HepG2 (cell line): ENCODE results near the gene ADGRL1. TPM values are rescaled to one million over a fixed set of nuclear protein-coding genes. Genes with fewer than 3 reads are reported as not detected.

Experiments
- CCAR2 ChIP-seq: fragments of 200-400 bp; formaldehyde crosslinking; optimal IDR thresholded peaks from 2 replicates; pipeline ENCODE3; 2018; ENCODE audit warnings: low read depth, mild to moderate bottlenecking, low read length, moderate library complexity
- HNRNPL ChIP-seq: fragments of 200-400 bp; formaldehyde crosslinking; IDR thresholded peaks from 2 replicates; pipeline ENCODE4 v1.6.1; 2017; ENCODE audit warnings: mild to moderate bottlenecking, low read depth, low read length
- KDM2A ChIP-seq: sonication (generic); formaldehyde crosslinking; IDR thresholded peaks from 2 replicates; pipeline ENCODE4 v1.4.0; 2020; ENCODE audit warnings: low read depth, missing genetic modification reagents, borderline replicate concordance
- RFXANK ChIP-seq: IDR thresholded peaks from 2 replicates; pipeline ENCODE4 v1.6.1; 2016
- ZNF205 ChIP-seq: IDR thresholded peaks from 2 replicates; pipeline ENCODE4 v1.6.1; 2018; ENCODE audit warnings: missing biosample characterization, missing genetic modification reagents
- polyA plus RNA-seq, 8 experiments: library from polyadenylated mRNA; depleted of rRNA in 3 of 8; stranded (reverse) in 7 of 8; unstranded in 1 of 8; fragments of >200 nt; fragmentation: Illumina TruSeq in 4 of 8; extraction: Trizol in 4 of 8; gene quantifications; 2 replicates each; pipeline versions ENCODE4 v1.2.1 to v1.2.3, GENCODE V29; 2011 to 2016; ENCODE audit warnings: low read depth in 4 of 8, missing spikeins in 1 of 8, mixed read lengths in 1 of 8; ENCODE audit not compliant: insufficient read depth in 1 of 8
- total RNA-seq, 5 experiments: library from RNA; depleted of rRNA; stranded (reverse); fragments of >200 nt; fragmentation: Illumina TruSeq; extraction: Trizol; gene quantifications; 2 replicates each; pipeline ENCODE4 v1.2.3, GENCODE V29; 2016; ENCODE audit warnings: low read depth in 1 of 5
- TF ChIP-seq, protein P1 (sequence below): sonication (generic); formaldehyde crosslinking; IDR thresholded peaks from 2 replicates; pipeline ENCODE4 v1.5.0; 2020; ENCODE audit warnings: mild to moderate bottlenecking, missing genetic modification reagents
- TF ChIP-seq, protein P2 (sequence below): sonication (generic); formaldehyde crosslinking; IDR thresholded peaks from 2 replicates; pipeline ENCODE4 v1.5.0; 2020; ENCODE audit warnings: mild to moderate bottlenecking, missing genetic modification reagents
- TF ChIP-seq, protein P3 (sequence below): sonication (generic); formaldehyde crosslinking; IDR thresholded peaks from 2 replicates; pipeline ENCODE4 v1.5.0; 2020; ENCODE audit warnings: mild to moderate bottlenecking, low read depth, missing genetic modification reagents, borderline replicate concordance

The ADGRL1 gene
- total and polyA plus RNA-seq, 2 of the 13 experiments (the other 11 are each of a cell fraction or from before 2014, with no cell fraction given): 0.49 to 1.7 TPM

DNA sequence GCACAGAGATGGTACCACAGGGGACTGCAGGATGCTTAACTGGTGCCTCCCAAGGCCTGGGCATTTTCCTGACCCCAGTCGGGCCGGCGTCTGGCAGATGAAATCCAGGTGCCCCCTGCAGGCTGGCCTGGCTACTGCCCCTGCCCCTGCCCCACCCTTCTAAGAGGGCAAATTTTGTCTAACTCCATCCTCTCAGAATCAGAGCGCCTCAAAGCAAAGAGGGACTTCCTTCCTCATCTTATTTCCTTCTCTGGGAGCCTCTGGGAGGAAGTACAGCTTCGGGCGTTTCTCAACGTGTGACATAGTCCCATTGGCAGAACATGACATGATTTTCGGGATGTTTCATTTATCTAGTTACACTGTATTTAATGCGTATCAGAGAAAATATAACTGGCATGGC, 91.1 kb downstream of the ADGRL1 start (continued):
- TF ChIP-seq, protein P1, sequence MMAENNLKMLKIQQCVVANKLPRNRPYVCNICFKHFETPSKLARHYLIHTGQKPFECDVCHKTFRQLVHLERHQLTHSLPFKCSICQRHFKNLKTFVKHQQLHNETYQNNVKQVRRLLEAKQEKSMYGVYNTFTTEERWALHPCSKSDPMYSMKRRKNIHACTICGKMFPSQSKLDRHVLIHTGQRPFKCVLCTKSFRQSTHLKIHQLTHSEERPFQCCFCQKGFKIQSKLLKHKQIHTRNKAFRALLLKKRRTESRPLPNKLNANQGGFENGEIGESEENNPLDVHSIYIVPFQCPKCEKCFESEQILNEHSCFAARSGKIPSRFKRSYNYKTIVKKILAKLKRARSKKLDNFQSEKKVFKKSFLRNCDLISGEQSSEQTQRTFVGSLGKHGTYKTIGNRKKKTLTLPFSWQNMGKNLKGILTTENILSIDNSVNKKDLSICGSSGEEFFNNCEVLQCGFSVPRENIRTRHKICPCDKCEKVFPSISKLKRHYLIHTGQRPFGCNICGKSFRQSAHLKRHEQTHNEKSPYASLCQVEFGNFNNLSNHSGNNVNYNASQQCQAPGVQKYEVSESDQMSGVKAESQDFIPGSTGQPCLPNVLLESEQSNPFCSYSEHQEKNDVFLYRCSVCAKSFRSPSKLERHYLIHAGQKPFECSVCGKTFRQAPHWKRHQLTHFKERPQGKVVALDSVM (CRISPR knock-in tag): no peak
- no peak for TF ChIP-seq RFXANK (CRISPR knock-in tag)
- no peak for TF ChIP-seq CCAR2
- TF ChIP-seq, protein P2, sequence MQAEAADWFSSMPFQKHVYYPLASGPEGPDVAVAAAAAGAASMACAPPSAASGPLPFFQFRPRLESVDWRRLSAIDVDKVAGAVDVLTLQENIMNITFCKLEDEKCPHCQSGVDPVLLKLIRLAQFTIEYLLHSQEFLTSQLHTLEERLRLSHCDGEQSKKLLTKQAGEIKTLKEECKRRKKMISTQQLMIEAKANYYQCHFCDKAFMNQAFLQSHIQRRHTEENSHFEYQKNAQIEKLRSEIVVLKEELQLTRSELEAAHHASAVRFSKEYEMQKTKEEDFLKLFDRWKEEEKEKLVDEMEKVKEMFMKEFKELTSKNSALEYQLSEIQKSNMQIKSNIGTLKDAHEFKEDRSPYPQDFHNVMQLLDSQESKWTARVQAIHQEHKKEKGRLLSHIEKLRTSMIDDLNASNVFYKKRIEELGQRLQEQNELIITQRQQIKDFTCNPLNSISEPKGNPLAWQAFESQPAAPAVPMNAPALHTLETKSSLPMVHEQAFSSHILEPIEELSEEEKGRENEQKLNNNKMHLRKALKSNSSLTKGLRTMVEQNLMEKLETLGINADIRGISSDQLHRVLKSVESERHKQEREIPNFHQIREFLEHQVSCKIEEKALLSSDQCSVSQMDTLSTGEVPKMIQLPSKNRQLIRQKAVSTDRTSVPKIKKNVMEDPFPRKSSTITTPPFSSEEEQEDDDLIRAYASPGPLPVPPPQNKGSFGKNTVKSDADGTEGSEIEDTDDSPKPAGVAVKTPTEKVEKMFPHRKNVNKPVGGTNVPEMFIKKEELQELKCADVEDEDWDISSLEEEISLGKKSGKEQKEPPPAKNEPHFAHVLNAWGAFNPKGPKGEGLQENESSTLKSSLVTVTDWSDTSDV: no peak
- TF ChIP-seq, protein P3, sequence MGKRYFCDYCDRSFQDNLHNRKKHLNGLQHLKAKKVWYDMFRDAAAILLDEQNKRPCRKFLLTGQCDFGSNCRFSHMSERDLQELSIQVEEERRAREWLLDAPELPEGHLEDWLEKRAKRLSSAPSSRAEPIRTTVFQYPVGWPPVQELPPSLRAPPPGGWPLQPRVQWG (CRISPR knock-in tag): no peak
- peak; percentile 30; the same call in 1 of the 2 replicates for TF ChIP-seq KDM2A (CRISPR knock-in tag)
- no peak for TF ChIP-seq ZNF205 (CRISPR knock-in tag)
- peak; percentile 61; the same call in 1 of the 2 replicates for TF ChIP-seq HNRNPL
